Measurements from ENCODE around the gene EDEM3. TPM values are rescaled to one million over a fixed set of nuclear protein-coding genes. Genes with fewer than 3 reads are reported as not detected.

The EDEM3 gene
- total and polyA plus RNA-seq, 11 donors = 7.2 to 28.6 (median 17.6) TPM

DNA sequence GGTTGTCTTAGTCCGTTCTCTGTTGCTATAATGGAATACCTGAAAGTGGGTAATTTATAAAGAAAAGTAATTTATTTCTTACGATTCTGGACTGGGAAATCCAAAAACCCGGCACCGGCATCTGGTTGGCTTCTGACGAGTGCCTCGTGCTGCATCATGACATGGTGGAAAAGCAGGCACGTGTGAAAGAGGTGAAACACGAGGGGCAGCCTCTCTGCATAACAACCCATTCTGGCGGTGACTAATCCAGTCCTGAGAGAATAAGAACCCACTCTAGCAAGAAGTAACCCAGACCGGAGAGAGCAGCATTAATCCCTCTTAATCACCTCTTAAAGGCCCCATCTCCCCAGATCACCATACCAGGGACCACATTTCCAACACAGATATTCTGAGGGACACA, 2.7 kb upstream of the EDEM3 start:
- no peak for TF ChIP-seq POLR2A (IDR thresholded peaks at IDR 0.05)
- TF ChIP-seq, protein P1, sequence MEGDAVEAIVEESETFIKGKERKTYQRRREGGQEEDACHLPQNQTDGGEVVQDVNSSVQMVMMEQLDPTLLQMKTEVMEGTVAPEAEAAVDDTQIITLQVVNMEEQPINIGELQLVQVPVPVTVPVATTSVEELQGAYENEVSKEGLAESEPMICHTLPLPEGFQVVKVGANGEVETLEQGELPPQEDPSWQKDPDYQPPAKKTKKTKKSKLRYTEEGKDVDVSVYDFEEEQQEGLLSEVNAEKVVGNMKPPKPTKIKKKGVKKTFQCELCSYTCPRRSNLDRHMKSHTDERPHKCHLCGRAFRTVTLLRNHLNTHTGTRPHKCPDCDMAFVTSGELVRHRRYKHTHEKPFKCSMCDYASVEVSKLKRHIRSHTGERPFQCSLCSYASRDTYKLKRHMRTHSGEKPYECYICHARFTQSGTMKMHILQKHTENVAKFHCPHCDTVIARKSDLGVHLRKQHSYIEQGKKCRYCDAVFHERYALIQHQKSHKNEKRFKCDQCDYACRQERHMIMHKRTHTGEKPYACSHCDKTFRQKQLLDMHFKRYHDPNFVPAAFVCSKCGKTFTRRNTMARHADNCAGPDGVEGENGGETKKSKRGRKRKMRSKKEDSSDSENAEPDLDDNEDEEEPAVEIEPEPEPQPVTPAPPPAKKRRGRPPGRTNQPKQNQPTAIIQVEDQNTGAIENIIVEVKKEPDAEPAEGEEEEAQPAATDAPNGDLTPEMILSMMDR (IDR thresholded peaks at IDR 0.05) = no peak

DNA sequence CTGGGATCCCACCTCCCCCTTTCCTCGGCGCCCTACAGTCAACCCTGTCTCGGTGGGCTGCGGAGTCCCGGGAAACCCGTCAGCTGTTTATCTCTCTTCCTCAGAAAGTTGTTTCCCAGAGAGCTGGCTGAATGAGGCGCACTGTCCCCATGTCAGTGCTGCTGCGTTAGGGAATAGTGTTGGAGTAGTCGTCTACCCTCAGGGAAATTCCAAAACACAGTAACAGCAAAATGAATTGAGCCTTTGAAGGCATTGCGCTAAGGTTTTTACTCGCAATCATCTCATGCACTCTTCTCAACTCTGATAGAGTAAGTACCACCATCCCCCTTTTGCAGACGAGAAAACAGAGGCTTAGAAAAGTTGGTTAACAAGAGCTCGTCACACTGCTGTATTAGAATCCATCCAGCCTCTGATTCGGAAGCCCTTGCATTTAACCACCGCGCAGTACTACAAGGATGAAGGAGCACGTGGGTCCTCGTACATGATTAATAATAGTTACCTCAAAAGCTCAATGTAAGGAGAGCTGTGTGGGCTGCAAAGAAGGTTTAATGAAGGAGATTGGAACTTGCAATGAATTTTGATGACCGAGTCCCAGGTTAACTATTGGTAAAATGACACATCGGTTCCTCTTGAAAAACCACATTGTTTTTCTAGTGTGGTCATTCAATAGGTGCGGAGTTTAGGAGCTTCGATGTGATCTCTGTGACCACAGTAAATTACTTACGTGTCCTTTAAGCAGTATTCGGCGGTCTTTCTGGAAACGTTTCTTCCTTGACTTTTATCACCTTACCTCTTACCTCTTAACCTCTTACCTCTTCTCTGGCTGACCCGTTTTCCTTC, 788 bp upstream of the EDEM3 start:
- TF ChIP-seq, protein P1 (IDR thresholded peaks at IDR 0.05) = no peak
- no peak for TF ChIP-seq POLR2A (IDR thresholded peaks at IDR 0.05)
- intact Hi-C loops (cut with DNase I) = loop anchor here in 4 of 10 donors (2.0 to 5.0 kb wide), 2 partner anchors 227 to 401 kb away; partner anchors contain the start of genes SWT1 (in 3 of the 4) and TRMT1L (in 3 of the 4)
- H3K4me3 ChIP-seq = peak overlapping the region; percentile 43 to 98 (median 88)
- DNase-seq (no peak), ATAC-seq (peak in 2 of 4 donors; percentile 1 to 28)
- H3K27ac ChIP-seq = peak overlapping the region in 11 of 12 donors; percentile 78 to 97 (median 91)
- no peaks in the 10 kb centered on the region for H3K27me3 ChIP-seq
- WGBS, 4 donors = 4 to 7% (median 6%) methylated on average over 27 of the region's 27 CpGs
- H3K9me3 ChIP-seq = no peaks in the 10 kb centered on the region
- peaks cover 0 to 38% (median 19%) of the 10 kb centered on the region in 12 donors for H3K4me1 ChIP-seq
- no peaks in the 10 kb centered on the region for H3K36me3 ChIP-seq

More for the DNA sequence above, 2.7 kb upstream of the EDEM3 start:
- Histone ChIP-seq H3K4me3 (no peak overlapping the region), H3K36me3 (no peaks in the 10 kb centered on the region), H3K4me1 (peaks cover 0 to 22% (median 18%) of the 10 kb centered on the region in 12 donors), H3K27ac (no peak overlapping the region), H3K9me3 (no peaks in the 10 kb centered on the region), H3K27me3 (no peaks in the 10 kb centered on the region)
- no peak for ATAC-seq
- 83 to 89% (median 87%) methylated on average over 10 of the region's 10 CpGs for WGBS, 4 donors
- DNase-seq = no peak
- intact Hi-C loops (cut with DNase I) = loop anchor here in 1 of 10 donors (5.0 kb wide), 1 partner anchor 225 kb away; no protein-coding TSS in a partner anchor

DNA sequence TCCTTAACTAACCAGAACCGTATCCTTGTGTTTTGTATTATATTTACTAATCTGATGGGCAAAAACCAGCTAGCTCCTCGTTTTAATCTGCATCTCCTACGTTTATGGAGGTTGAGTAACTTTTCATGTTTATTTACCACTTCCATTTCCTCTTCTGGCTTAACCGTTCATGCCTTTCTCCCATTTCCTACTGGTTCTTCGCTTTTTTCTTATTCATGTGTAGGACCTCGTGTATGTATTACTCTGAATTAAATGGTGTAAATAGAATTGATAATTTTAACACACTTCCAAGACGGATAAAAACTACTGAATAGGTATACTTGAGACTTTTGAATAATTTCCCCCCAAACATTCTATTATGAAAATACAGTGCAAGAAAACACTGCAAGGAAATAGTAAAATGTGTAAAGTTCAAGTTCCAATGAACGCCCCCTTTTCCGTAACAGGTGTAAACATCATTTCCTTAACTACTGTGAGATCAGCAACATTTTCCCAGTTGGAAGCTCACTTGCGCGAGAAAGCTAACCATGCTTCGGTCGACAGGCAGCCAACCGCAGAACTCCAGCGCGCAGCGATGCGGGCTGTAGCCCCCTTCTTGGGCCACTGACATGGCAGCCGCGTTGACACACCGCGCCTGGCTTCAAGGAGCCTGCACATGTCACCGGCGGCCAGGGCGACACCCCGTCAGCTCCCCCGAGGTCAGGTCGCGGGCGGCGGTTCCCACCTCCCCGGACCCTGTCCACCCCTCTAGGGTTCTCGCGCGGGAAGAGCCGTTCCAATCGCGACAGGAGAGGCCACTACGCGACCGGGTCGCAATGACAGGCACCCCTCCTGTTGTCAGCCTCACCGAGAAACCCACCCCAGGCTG, 816 bp downstream of the EDEM3 start:
- Histone ChIP-seq H3K4me3 (peak overlapping the region; percentile 61 to 98 (median 88)), H3K9me3 (no peaks in the 10 kb centered on the region), H3K36me3 (no peaks in the 10 kb centered on the region), H3K27ac (peak overlapping the region; percentile 79 to 97 (median 93)), H3K4me1 (peaks cover 0 to 50% (median 19%) of the 10 kb centered on the region in 12 donors), H3K27me3 (no peaks in the 10 kb centered on the region)
- DNase-seq (peak; percentile 34 to 75 (median 53)), ATAC-seq (peak in 3 of 4 donors; percentile 2 to 38 (median 23))
- TF ChIP-seq POLR2A (IDR thresholded peaks at IDR 0.05) = no peak
- TF ChIP-seq, protein P1 (IDR thresholded peaks at IDR 0.05) = no peak
- intact Hi-C loops (cut with DNase I) = loop anchor here in 3 of 10 donors (2.0 kb wide), 1 partner anchor 403 kb away; the partner anchor contains the start of genes SWT1 (in 3 of the 3) and TRMT1L (in 3 of the 3)
- WGBS, 4 donors = 2 to 4% (median 3%) methylated on average over 18 to 43 of the region's 43 CpGs

All from heart left ventricle (tissue), 16 donors.